HCEC 1CT (cell line): ENCODE measurements around the gene TSSK3.
"Not testable (repeated sequence)": the region's sequence is repeated elsewhere in the genome, so short reads cannot be mapped to it uniquely, and the experiment has no call there.

Experiments
- DNase-seq: peaks from one replicate; pipeline ENCODE4 v3.0.0-alpha.2; 2017

TSSK3 gene

DNA sequence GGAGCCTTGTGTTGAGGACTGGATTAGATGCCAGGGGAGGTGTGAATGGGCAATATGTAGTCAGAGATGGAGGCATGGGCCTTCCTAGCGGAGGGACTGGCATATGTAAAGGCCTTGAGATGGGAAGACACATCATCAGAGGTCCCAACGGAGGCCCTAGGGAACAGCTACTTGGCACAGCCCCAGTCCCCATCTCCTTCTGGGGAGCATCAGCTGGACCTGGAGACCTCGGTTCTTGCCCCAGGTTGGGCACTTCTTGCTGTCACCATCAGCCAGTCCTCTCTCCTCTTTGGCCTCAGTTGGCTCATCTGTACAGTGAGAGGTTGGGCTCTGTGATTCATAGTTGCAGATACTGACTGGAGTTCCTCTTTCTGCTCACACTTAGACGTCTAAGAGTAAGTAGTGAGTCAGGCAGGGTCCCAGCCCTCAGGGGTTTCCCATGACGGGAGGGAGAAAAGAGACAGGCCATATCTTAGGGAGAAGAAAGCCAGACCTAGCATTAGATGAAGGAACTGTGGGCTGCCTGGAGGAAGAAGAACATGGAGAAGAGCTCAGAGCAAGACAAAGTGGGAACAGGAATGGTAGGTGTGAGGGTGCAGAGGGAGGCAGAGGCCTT, 22.9 kb upstream of the TSSK3 start:
- no peak for DNase-seq

DNA sequence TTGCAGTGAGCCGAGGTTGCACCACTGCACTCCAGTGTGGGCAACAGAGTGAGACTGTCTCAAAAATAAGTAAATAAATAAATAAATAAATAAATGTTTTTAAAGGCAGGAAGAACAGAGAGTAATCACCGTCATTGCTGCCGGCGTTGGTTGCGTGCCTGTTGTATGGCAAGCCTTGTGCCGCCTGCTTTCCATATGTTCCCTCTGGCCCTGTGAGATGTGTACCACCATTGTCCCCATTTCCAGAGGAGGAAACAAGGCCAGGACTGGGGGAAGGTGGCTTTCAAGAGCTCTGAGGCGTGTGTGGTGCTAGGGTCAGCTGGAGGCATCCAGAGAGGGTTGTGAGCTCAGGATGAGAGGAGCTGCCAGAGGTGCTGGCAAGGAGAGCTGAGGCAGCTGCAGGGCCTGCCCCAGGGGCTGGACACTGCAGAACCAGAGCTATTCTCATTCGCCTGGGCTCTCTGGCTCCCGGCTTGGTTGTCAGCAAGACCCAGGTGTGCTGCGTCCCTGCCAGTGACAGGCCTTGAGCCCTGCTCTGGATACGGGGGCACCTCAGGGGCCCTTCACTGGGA, 21.1 kb upstream of the TSSK3 start:
- DNase-seq = no peak

DNA sequence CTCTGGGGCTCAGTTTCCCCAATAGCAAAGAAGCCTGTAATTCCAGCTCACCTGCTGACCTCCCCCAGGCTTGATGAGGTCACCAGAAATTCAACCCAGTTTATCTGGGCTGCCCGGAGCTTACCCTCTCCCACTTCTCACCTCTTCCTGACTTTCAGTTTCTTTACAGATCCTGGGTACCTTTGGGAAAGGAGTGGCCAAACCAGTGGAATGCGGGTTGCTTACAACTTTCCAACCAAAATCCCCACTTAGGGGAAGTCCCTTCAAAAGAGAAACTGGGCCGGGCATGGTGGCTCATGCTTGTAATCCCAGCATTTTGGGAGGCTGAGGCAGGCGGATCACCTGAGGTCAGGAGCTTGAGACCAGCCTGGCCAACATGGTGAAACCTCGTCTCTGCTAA, 20.4 kb upstream of the TSSK3 start:
- DNase-seq = no peak

DNA sequence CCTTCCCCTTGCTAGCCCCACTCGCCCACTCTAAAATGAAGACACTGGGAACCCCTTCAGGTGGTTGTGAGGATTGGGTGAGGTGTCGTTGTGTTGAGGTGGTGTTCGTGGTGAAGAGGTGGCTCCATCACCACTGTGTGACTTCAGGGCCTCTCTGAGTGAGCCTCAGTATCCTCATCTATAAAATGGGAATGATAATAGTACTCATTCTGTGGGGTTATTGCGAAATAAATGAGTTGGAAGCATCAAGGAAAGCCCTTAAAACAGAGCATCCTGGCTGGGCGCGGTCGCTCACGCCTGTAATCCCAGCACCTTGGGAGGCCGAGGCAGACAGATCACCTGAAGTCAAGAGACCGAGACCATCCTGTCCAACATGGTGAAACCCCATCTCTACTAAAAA, 19.6 kb upstream of the TSSK3 start:
- DNase-seq = no peak

DNA sequence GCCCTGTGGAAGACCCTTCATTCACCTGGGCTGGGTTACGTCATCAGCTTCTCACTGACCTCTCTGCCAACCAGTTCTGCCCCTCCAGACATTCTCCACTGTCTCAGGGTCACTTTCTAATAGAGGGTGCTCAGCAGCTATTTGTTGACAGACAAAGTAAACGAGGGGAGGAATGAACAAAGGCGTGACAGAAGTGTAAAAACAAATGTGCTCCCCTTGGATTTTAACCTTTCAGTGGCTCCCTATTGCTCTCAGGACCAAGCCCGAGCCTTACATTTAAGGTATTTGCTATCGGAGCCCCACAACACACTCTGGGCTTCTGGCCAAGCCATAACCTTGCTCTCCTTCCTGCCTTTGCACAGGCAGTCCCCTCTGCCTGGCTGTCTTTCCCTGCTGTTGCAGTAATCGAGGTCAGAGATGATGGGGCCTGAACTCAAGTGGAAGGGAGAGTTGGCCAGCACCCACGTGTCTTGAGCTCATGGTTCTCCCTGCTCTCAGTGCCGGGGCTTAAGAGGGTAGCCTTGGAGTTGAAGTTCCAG, 17.0 kb upstream of the TSSK3 start:
- DNase-seq = peak; percentile 20

DNA sequence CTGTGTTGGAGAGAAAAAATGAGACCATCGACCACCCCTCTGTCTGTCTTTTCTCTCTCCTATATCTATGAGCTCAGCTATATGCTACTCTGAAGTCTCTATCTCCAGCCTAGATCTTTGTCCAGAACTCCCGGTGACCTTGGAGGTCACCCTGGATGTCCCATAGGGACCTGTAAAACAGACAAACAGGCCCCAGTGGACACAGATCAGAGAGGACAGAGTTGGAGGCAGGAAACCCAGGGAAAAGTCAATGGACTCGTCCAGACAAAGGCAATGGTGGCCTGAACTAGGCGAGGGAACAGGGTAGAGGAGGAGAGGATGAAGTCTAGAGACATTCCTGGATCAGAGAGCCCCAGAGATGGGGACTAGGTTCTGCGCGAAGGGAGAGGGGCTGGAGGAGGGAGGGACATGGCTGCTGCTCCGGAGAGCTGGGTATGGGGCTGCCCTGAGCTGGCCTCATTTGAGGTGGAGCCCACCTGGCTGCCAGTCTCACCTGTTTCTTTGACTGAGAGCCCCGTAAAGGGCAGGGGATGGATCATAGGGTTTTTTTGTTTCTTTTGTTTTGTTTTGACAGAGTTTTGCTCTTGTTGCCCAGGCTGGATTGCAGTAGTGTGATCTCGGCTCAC, 15.7 kb upstream of the TSSK3 start:
- no peak for DNase-seq

DNA sequence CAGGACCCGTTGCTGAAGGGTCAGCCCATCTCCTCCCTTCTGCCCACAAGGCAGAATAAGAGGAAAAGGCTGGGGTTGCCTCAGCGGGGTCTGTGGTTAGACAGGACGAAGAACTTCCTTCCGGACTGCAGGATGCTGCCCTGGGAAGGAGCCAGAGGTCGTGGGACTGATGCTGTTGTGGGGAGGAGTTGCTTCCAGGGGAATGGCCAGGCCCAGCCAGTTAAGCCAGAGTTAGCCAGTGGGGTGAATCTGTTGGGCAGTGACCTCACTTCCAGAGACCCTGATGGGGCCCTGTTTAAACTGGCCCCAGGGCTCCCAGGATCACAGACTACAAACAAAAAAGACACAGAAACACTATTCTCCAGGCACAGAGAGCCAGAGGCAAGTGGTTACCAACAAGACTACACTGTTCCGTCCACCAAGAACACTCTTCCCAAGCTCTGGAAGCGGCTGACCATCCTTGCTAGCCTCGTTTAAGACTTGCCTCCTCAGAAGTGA, 13.1 kb upstream of the TSSK3 start:
- DNase-seq = peak; percentile 84

DNA sequence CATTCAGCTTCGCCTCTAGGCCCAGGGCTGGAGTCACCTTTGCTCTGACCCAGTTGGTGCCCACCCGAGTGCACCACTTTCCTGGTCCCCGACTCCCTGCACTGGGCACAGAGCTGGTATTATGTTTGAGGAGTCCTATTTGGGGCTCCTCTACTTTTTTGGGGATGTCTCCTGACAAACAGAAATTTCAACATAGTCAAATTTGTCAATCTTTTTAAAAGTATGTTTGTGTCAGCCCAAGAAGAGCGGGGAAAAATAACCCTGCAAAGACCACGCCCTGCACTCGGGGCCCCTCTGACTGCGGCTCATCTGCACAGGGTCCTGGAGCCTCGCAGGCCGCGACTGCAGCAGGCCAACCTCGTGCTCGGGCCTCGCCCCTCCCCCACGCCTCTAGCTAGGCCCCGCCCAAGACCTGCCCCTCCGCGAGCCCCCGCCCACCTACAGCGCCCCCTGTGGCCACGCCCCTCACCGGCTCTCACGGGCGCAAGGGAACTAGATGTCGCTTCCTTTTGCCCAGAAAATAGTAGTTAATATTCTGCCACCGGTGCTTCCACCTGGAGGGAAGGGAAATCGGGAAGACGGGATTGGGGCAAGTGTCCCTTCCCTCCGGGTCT, 11.4 kb upstream of the TSSK3 start:
- peak; percentile 62 for DNase-seq

DNA sequence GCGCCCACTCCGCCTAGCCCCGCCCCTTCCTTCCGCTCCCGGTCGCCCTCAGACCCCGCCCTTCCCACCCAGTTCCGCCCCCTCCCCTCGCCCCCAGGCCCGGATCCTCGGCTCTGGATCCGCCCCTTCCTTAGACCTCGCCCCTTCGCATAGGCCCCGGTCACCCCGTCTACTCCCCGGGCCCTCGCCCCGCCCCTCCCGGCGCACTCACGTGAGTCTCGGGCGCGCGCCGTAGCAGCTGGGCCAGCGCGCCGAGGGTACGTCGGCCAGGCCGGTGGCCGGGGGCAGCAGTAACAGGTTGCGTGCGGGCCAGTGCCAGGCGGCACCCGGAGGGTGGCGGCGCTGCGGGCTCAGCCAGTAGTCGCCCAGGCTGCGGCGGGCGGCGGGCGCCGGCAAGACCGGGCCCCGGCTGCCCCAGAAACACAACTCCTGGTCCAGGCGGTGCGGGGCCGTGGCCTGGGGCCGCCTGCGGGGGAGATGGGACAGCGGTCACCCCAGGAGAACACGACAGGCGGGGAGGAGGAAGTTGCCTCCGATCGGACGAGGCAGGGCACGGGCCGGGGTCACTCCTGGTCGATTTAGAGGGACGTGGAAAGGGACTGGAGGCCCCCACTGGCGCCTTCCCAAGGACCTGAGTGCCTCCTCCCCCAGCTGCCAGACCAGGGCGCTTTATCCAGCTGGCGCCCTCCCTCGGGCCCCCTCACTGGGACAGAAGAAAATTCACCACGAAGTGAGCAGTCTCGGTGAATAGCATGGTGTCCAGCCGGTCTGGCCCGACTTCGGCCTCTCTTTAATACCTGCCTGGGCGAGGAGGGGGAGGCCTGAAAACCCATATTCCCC, 10.7 kb upstream of the TSSK3 start:
- DNase-seq = peak; percentile 90

DNA sequence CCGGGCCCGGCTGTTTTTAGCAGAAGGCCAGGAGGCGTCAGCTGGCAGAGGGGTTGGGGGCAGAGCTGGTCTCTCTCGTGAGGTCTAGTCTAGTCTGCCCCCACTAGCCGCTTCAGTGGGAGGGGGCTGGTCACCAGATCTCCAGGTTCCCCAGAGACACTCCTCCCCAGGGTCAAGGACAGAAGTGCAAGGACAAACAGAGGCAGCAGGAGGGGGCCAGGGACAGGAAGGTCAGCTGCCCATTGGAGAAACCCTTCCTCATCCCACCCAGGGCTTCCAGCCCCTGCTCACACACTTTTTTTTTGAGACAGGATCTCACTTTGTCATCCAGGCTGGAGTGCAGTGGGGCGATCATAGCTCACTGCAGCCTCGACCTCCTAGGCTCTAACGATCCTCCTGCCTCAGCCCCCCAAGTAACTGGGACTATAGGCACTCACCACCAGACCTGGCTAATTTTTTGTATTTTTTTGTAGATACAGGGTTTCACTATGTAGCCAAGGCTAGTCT, 10.0 kb upstream of the TSSK3 start:
- DNase-seq = no peak

DNA sequence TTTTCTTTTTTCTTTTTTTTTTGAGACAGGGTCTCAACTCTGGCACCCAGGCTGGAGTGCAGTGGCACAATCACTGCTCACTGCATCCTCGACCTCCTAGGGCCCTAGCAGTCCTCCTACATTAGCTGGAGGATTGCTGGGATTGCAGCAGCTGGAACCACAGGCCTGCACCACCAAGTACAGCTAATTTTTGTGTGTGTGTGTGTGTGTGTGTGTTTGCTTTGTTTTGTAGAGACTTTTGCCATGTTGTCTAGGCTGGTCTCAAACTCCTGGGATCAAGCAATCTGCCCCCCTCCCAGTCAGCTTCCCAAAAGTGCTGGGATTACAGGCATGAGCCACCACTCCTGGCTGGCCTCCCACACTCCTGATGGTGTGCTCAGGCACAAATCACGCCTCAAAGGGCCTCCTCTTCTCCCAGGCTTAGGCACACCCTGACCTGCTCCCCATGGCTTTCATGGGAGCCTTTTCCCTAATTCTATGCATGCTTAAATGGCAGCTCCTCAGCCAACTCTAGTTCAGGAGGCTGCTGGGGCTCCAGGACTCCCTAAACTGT, 9.4 kb upstream of the TSSK3 start:
- no peak for DNase-seq

DNA sequence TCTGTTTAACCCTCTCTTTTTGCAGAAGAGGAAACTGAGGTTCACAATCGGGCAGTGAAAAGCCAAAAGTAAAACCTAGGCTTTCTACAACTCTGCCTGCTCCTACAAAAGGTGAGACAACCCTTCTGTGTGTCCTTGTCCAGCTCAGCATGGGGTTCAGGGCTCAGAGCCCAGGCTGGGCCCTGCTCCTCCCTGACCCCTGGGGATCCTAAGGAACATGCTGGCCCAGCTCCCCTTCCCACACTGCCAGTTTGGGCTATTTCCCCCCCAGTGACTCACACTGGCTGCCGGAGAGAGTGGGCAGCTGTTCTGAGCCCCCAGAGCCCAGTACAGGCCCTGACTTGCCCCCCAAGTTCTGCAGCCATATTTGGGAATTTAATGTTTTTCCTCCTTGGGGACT, 8.9 kb upstream of the TSSK3 start:
- no peak for DNase-seq

DNA sequence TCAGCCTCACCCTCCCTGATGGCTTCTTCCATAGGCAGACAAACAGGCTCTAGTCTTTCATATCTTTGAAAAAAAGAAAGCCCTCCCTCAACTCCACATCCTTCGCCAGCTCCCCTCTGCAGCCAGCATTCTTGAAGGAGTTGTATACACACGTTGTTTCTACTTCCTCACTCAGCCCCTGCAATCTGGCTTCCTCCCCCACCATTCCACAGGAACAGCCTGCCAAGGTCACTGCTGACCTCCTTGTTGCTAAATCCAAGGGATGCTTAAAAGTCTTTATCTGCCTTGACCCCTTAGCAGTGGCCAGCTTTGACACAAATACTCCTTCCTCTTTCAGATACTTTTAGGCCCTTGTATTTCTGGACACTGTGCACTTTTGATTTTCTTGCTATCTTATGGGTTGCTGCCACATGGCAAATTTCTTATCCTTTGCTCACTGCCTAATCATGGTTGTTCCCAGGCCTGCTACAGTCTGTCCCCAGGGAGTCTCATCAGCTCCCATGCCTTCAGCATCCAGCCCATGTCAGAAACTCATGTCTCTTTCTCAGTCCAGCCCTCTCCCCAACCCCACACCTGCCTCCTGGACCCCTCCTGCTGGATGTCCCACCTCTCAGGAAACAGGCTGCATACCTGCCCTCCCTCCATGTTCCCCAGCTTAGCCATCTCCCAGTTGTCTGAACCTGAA, 8.3 kb upstream of the TSSK3 start:
- peak; percentile 49 for DNase-seq

DNA sequence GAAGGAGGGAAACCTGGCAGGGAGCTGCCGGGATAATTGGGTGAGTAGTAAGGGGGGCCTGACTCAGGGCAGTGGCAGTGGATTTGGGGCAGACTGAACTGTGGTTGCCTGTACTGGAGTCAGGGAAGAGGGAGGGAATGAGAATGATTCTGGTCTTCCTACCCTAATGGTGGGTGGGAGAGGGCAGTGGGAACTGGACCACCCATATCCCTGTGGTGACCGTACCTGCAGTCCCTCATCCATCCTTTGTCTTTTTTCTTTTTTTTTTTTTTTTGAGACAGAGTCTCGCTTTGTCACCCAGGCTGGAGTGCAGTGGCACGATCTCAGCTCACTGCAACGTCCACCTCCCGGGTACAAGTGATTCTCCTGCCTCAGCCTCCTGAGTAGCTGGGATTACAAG, 6.6 kb upstream of the TSSK3 start:
- not testable (repeated sequence) for DNase-seq

DNA sequence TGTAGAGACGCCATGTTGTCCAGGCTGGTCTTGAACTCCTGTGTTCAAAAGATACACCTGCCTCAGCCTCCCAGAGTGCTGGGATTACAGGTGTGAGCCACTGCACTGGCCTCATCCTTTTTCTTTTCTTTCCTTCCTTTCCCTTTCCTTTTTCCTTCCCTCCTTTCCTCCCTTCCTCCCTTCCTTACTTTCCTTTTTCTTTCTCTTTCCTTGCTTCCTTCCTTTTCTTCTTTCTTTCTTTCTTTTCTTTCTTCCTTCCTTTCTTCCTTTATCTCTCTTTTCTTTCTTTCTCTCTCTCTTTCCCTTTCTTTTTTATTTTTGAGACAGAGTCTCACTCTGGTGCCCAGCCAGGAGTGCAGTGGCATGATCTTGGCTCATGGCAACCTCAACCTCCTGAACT, 5.9 kb upstream of the TSSK3 start:
- no peak for DNase-seq

DNA sequence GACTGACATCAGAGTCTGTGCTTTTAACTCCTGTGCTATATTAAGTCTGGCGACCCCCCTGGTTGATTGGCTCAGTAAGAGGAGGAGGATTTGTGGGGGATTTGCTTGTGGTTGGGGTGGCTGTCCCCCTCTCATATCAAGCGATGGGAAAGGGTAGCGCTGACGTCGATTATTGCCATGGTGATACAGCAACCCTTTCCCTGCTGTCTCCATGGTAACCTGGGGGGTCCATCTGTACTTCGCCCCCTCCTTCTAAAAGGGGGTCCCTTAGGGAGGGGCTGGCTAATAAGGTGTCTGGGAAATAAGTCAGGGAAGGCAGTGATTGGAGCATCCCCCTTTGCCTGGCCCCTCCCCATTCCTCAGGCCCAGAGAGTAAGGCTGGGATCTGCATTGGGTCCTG, 4.7 kb upstream of the TSSK3 start:
- no peak for DNase-seq

DNA sequence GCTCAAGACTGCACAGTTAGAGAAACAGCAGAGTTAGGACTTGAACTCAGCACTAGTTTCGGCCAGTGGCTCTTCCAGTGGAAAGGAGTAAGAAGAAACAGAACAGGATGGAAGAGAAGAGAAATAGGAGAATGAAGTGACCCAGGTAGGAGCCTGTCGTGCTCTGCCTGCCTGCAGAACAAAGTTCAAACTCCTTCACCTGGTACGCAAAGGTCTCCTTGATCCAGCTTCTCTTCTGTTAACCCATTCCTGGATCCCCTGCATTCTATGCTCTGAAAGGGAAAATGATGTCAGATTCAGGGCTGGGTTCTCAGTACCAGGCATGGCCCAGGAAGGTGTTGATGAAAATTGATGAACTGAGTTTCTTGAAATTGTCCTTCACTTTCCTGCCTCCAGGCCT, 3.9 kb upstream of the TSSK3 start:
- DNase-seq = no peak

DNA sequence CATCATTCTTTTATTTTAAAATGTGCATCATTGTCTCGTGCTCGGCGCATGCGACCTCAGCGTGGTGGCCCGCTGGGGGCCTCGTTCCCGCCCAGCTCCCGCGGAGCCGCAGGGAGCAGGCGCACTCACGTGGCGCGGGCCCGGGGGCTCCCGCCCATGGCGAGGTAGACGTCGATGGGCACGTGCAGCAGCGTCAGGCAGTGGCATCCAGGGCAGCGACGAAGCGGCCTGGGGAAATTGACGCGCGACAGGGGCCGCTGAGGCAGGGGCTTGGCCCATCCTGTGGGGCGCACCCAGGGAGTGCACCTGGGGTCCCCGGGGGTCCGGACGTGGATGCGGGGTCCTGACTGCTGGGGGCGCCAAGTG, 1.0 kb upstream of the TSSK3 start:
- DNase-seq = no peak

DNA sequence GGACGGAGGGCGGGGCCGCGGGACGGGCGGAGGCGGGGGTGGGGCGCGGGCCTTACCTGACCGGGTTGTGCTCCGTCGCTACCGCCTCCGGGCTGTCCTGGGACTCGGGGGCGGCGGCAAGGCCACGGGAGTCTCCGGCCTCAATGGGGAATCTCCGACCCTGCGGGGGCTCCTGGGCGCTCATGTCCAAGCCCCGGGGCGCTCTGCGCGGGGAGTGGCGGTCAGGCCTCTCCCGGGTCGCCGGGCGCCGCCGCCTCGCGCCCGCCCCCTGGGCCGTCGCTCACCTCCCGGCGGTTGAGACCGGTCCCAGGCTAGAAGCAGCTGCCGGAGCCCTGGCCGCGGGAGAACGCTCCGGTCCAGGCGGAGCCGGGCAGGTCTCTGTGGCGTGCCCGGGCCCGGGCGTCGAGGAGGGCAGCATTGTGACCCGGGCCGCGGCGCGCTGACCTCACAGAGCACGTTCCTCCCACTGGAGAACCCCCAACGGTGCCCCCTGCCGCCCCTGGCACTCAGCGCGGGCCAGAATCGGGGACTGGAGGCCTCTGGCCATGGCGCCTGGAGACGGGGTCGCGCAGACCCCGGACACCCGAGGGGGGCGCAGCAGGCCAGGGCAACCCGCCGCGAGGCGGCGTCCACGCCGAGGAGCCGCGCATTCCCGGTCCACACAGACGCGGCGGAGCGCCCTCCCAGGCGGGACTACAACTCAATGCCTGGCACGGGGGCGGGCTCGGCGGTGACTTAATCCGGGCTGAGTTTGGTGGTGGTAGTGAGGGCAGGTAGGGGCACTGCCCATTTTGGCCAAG, 465 bp upstream of the TSSK3 start:
- no peak for DNase-seq

DNA sequence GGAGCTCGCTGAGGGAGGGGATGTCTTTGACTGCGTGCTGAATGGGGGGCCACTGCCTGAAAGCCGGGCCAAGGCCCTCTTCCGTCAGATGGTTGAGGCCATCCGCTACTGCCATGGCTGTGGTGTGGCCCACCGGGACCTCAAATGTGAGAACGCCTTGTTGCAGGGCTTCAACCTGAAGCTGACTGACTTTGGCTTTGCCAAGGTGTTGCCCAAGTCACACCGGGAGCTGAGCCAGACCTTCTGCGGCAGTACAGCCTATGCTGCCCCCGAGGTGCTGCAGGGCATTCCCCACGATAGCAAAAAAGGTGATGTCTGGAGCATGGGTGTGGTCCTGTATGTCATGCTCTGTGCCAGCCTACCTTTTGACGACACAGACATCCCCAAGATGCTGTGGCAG, 1.4 kb downstream of the TSSK3 start:
- no peak for DNase-seq

DNA sequence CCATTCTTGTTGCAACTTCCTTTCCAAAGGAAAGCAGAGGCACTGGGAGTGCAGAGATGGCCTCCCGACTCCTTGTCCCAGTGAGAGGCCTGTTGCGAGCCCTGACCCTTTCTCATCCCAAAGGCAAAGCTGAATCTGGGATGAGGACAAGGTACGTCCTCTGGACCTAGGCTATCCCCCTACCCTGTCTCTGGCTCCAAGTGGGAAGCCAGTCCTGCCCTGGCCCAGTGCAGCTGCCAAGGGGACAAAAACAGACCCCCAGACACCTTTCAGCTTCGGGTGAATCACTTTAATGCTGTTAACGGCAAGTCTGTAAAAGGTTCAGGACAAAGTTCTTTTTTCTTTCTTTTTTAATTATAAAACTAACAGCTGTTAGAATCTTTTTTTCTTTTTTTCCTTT, 2.5 kb downstream of the TSSK3 start:
- no peak for DNase-seq
